ENCODE data around the gene REC8.

DNA sequence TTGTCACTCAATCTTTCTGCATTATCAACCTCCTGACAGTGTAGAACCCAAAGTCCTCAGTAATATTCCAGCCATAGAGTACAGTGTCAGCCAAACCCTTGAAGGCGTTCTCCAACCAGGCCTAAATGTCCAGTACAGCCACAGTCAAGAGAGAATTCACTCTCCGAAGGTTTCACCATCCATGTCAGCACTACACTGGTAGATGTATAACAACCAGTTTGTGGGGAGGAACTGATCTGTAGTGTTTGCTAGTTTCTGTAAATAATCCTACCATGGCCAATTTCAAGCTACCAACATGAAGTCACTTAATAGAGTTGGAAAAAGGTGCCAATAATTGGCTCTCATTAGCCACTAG lies 44.4 kb downstream of the REC8 start:
- TF ChIP-seq, protein P1, sequence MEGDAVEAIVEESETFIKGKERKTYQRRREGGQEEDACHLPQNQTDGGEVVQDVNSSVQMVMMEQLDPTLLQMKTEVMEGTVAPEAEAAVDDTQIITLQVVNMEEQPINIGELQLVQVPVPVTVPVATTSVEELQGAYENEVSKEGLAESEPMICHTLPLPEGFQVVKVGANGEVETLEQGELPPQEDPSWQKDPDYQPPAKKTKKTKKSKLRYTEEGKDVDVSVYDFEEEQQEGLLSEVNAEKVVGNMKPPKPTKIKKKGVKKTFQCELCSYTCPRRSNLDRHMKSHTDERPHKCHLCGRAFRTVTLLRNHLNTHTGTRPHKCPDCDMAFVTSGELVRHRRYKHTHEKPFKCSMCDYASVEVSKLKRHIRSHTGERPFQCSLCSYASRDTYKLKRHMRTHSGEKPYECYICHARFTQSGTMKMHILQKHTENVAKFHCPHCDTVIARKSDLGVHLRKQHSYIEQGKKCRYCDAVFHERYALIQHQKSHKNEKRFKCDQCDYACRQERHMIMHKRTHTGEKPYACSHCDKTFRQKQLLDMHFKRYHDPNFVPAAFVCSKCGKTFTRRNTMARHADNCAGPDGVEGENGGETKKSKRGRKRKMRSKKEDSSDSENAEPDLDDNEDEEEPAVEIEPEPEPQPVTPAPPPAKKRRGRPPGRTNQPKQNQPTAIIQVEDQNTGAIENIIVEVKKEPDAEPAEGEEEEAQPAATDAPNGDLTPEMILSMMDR (IDR thresholded peaks at IDR 0.05; ENCODE audit: insufficient read depth, low read length): no peak
- TF ChIP-seq, protein P2, sequence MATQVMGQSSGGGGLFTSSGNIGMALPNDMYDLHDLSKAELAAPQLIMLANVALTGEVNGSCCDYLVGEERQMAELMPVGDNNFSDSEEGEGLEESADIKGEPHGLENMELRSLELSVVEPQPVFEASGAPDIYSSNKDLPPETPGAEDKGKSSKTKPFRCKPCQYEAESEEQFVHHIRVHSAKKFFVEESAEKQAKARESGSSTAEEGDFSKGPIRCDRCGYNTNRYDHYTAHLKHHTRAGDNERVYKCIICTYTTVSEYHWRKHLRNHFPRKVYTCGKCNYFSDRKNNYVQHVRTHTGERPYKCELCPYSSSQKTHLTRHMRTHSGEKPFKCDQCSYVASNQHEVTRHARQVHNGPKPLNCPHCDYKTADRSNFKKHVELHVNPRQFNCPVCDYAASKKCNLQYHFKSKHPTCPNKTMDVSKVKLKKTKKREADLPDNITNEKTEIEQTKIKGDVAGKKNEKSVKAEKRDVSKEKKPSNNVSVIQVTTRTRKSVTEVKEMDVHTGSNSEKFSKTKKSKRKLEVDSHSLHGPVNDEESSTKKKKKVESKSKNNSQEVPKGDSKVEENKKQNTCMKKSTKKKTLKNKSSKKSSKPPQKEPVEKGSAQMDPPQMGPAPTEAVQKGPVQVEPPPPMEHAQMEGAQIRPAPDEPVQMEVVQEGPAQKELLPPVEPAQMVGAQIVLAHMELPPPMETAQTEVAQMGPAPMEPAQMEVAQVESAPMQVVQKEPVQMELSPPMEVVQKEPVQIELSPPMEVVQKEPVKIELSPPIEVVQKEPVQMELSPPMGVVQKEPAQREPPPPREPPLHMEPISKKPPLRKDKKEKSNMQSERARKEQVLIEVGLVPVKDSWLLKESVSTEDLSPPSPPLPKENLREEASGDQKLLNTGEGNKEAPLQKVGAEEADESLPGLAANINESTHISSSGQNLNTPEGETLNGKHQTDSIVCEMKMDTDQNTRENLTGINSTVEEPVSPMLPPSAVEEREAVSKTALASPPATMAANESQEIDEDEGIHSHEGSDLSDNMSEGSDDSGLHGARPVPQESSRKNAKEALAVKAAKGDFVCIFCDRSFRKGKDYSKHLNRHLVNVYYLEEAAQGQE (IDR thresholded peaks at IDR 0.05; ENCODE audit: insufficient replicate concordance, low read depth): no peak

All from HL-60 (cell line).